ENCODE data around the gene IFNA13. TPM values are rescaled to one million over a fixed set of nuclear protein-coding genes. Genes with fewer than 3 reads are reported as not detected.

The IFNA13 gene
- total and polyA plus RNA-seq, 2 donors (not counting 1 experiment from before 2014, with no cell fraction given) = not detected

- TF ChIP-seq CTCF (conservative IDR thresholded peaks at IDR 0.05 in 1 of 2, IDR thresholded peaks at IDR 0.05 in 1 of 2; ENCODE audit: low read depth in 1 of 2, low read length in 2 of 2) (peak in 1 of 2 donors; percentile 31), EZH2 (IDR thresholded peaks at IDR 0.05; ENCODE audit: low read length, missing control alignments) (no peak)
- Histone ChIP-seq H3K4me2 (ENCODE audit: extremely low read depth, insufficient read depth, low read length) (no peak overlapping the region), H3K27me3 (ENCODE audit: control insufficient read depth, insufficient read depth, low read length) (peaks cover 2% of the 10 kb centered on the region), H3K4me3 (replicated peaks in 1 of 4; ENCODE audit: control extremely low read depth in 1 of 4, insufficient read depth in 1 of 4, low read depth in 3 of 4, low read length in 4 of 4) (no peak overlapping the region), H3K79me2 (ENCODE audit: control insufficient read depth, insufficient read depth, low read length) (no peaks in the 10 kb centered on the region), H3K9ac (ENCODE audit: insufficient read depth, low read length) (no peak overlapping the region), H4K20me1 (ENCODE audit: control insufficient read depth, extremely low read depth, insufficient read depth, low read length) (no peaks in the 10 kb centered on the region), H3K4me1 (ENCODE audit: control insufficient read depth, extremely low read depth, insufficient read depth, low read length) (no peaks in the 10 kb centered on the region), H3K9me3 (ENCODE audit: control insufficient read depth, insufficient read depth, low read depth, low read length) (no peaks in the 10 kb centered on the region), H3K36me3 (ENCODE audit: control insufficient read depth, insufficient read depth, low read length) (no peaks in the 10 kb centered on the region), H2AFZ (ENCODE audit: low read length) (no peak overlapping the region), H3K27ac (ENCODE audit: insufficient read depth, low read length) (no peak overlapping the region)
- no peak for DNase-seq (ENCODE audit: low read depth in 2 of 2)
Measured at GRCh38 chr9:21413624-21414023, 45.8 kb upstream of the IFNA13 start.

GRCh38 chr9:21413151-21413550, 45.3 kb upstream of the IFNA13 start:
- Histone ChIP-seq H2AFZ (ENCODE audit: low read length) (no peak overlapping the region), H3K27me3 (ENCODE audit: control insufficient read depth, insufficient read depth, low read length) (peaks cover 2% of the 10 kb centered on the region), H3K36me3 (ENCODE audit: control insufficient read depth, insufficient read depth, low read length) (no peaks in the 10 kb centered on the region), H3K27ac (ENCODE audit: insufficient read depth, low read length) (no peak overlapping the region), H3K4me3 (replicated peaks in 1 of 4; ENCODE audit: control extremely low read depth in 1 of 4, insufficient read depth in 1 of 4, low read depth in 3 of 4, low read length in 4 of 4) (no peak overlapping the region), H4K20me1 (ENCODE audit: control insufficient read depth, extremely low read depth, insufficient read depth, low read length) (no peaks in the 10 kb centered on the region), H3K4me1 (ENCODE audit: control insufficient read depth, extremely low read depth, insufficient read depth, low read length) (no peaks in the 10 kb centered on the region), H3K4me2 (ENCODE audit: extremely low read depth, insufficient read depth, low read length) (no peak overlapping the region), H3K79me2 (ENCODE audit: control insufficient read depth, insufficient read depth, low read length) (no peaks in the 10 kb centered on the region), H3K9me3 (ENCODE audit: control insufficient read depth, insufficient read depth, low read depth, low read length) (no peaks in the 10 kb centered on the region), H3K9ac (ENCODE audit: insufficient read depth, low read length) (no peak overlapping the region)
- TF ChIP-seq CTCF (conservative IDR thresholded peaks at IDR 0.05 in 1 of 2, IDR thresholded peaks at IDR 0.05 in 1 of 2; ENCODE audit: low read depth in 1 of 2, low read length in 2 of 2) = no peak
- TF ChIP-seq EZH2 (IDR thresholded peaks at IDR 0.05; ENCODE audit: low read length, missing control alignments) = no peak
- no peak for DNase-seq (ENCODE audit: low read depth in 2 of 2)

GRCh38 chr9:21412107-21412506, 44.2 kb upstream of the IFNA13 start:
- H3K9me3 ChIP-seq (ENCODE audit: control insufficient read depth, insufficient read depth, low read depth, low read length) = no peaks in the 10 kb centered on the region
- H3K36me3 ChIP-seq (ENCODE audit: control insufficient read depth, insufficient read depth, low read length) = no peaks in the 10 kb centered on the region
- no peak overlapping the region for H3K27ac ChIP-seq (ENCODE audit: insufficient read depth, low read length)
- H3K4me1 ChIP-seq (ENCODE audit: control insufficient read depth, extremely low read depth, insufficient read depth, low read length) = no peaks in the 10 kb centered on the region
- H3K27me3 ChIP-seq (ENCODE audit: control insufficient read depth, insufficient read depth, low read length) = peaks cover 5% of the 10 kb centered on the region
- H4K20me1 ChIP-seq (ENCODE audit: control insufficient read depth, extremely low read depth, insufficient read depth, low read length) = no peaks in the 10 kb centered on the region
- DNase-seq (ENCODE audit: low read depth in 2 of 2) = no peak
- H3K4me2 ChIP-seq (ENCODE audit: extremely low read depth, insufficient read depth, low read length) = no peak overlapping the region
- no peaks in the 10 kb centered on the region for H3K79me2 ChIP-seq (ENCODE audit: control insufficient read depth, insufficient read depth, low read length)
- no peak overlapping the region for H2AFZ ChIP-seq (ENCODE audit: low read length)
- no peak overlapping the region for H3K4me3 ChIP-seq (replicated peaks in 1 of 4; ENCODE audit: control extremely low read depth in 1 of 4, insufficient read depth in 1 of 4, low read depth in 3 of 4, low read length in 4 of 4)
- TF ChIP-seq CTCF (conservative IDR thresholded peaks at IDR 0.05 in 1 of 2, IDR thresholded peaks at IDR 0.05 in 1 of 2; ENCODE audit: low read depth in 1 of 2, low read length in 2 of 2) (no peak), EZH2 (IDR thresholded peaks at IDR 0.05; ENCODE audit: low read length, missing control alignments) (no peak)
- H3K9ac ChIP-seq (ENCODE audit: insufficient read depth, low read length) = no peak overlapping the region

Measured in fibroblast of lung (primary cell).